ENCODE measurements around the gene CAVIN1. TPM values are rescaled to one million over a fixed set of nuclear protein-coding genes. Genes with fewer than 3 reads are reported as not detected.
"Not testable (repeated sequence)": the region's sequence is repeated elsewhere in the genome, so short reads cannot be mapped to it uniquely, and the experiment has no call there.

The CAVIN1 gene
- total RNA-seq, 1 donor from 2014 or later = 12.3 TPM

DNA sequence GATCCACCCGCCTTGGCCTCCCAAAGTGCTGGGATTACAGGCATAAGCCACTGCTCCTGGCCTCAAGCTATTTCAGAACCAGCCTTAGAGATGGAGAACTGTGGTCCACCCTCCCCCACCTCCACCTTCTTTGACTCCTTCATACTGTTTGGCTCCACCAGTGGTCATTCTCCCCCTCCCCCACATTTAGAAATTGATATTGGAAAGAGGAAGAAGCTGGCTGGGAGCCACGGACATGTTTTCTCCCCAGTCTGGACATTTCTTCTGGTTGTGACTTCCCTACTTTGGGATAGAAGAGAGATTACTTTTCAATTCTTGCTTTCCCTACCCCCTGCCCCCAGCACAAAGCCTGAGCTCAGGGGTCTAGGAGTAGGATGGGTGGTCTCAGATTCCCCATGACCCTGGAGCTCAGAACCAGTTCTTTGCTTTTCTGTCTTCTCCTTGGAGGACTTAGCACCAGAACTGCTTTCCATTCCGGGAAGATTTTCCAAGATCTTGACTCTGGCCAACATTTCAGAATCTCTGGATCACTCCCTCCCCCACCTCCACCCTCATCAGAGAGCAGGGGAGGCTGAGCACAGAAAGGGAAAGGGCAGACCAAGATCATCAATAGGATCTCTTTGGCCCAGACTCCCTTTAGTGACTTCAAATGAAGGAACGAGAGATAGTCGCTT is 16.3 kb downstream of the CAVIN1 start:
- ATAC-seq (no peak), DNase-seq (ENCODE audit: low spot score) (no peak)

DNA sequence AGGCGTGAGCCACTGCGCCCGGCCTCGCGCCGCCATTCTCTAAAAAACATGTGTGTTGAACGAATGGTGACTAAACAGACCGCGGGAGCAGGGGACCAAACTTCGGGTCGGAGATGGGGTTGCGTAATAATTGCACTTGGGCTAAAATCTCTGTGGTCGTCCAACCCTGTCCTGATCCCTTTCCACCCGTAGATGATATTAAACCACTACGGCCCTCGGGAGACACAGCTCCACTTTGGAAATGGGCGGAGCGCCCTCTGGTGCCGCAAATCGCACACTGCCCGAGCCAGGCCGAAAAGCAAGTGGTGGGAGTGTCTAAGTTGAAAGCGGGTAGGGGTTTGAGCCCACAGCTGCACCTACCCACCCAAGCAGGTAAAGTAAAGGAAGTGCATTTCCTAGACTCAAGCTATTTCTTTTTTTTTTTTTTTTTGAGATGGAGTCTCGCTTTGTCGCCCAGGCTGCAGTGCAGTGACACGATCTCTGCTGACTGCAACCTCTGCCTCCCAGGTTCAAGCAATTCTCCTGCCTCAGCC is 17.0 kb downstream of the CAVIN1 start:
- peak; percentile 80 for ATAC-seq
- DNase-seq (ENCODE audit: low spot score) = peak; percentile 84

DNA sequence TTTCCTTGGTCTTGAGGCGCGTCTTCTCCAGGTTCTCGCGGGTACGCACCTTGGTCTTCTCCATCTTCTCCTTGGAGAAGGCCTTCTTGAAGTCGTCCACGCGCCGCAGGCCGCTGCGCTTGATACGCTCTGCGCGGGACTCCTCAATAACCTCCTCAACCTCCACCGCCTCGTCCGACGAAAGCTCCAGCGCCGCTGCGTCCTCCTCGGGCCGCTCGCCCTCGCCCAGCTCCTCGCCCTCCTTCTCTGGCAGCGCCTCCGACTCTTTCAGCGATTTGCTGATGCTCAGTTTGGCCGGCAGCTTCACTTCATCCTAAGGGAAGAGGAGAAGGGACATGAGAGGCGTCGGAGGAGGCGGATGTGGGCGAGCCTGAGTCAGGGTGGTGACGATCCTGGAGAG is 18.0 kb downstream of the CAVIN1 start:
- no peak for DNase-seq (ENCODE audit: low spot score)
- no peak for ATAC-seq

GRCh38 chr17:42404326-42405055 is 18.6 kb downstream of the CAVIN1 start:
- no peak for ATAC-seq
- DNase-seq (ENCODE audit: low spot score) = no peak

DNA sequence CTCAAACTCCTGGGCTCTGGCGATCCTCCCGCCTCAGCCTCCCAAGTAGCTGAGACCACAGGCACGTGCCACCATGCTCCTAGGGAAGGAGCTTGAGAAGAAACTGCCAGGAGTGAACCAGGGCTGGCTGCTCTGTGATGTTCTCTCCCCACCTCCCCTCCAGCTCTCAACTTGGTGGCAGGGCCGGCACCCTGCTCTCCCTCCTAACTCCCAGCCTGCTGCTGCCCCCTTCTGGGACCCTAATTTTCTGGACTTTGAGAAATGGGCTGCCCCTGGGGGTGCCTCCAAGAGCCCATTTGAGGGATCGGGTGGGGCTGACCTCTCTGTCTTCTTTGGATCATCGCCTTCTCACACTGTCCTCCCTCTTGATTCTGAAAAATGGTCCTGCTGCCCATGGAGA is 19.9 kb downstream of the CAVIN1 start:
- no peak for DNase-seq (ENCODE audit: low spot score)
- ATAC-seq = no peak

DNA sequence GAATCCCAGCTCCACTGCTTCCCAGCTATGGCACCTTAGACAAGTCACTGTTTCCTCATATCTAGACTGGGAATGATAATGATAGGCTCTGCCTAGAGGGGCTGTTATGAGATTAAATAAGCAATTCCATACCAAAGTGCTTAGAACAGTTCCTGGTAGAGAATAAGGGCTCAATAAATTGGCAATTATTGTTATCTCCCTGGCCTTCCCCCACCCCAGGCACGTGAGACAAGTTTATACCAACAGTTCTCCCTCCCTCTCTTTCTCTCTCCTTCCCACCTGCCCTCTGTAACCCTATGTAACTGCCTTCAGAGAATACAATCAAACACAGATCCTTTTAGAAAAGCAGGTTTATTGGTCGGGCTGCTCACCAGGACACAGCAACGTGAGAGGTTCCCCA is 20.9 kb downstream of the CAVIN1 start:
- ATAC-seq (no peak), DNase-seq (ENCODE audit: low spot score) (no peak)

GRCh38 chr17:42400844-42401375 is 22.1 kb downstream of the CAVIN1 start:
- ATAC-seq; DNase-seq (ENCODE audit: low spot score): not testable (repeated sequence)

GRCh38 chr17:42399948-42400843 is 22.9 kb downstream of the CAVIN1 start:
- DNase-seq (ENCODE audit: low spot score) (no peak), ATAC-seq (peak; percentile 73)

DNA sequence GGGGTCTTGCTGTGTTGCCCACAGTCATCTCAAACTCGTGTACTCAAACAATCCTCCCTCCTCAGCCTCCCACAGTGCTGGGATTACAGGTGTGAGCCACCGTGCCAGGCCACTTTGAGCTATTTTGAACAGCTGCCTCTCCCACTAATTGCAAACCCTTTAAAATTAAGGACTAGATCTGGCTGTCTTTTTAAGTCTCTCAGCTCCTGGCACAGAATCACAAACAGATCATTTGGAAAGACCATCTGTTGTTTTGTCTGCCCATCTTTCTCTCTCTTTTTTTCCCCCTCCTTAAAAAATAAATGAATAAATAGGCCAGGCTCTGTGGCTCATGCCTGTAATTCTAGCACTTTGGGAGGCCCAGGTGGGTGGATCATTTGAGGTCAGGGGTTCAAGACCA is 23.9 kb downstream of the CAVIN1 start:
- DNase-seq (ENCODE audit: low spot score) (no peak), ATAC-seq (no peak)

DNA sequence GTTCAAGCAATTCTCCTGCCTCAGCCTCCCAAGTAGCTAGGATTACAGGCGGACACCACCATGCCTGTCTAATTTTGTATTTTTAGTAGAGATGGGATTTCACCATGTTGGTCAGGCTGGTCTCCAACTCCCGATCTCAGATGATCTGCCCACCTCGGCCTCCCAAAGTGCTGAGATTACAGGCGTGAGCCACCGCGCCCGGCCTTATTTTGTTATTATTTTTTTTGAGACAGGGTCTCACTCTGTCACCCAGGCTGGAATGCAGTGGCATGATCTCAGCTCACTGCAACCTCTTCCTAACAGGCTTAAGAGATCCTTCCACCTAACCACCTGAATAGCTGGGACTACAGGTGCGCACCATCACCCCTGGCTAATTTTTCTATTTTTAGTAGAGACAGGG is 27.5 kb downstream of the CAVIN1 start:
- DNase-seq (ENCODE audit: low spot score); ATAC-seq: not testable (repeated sequence)

GRCh38 chr17:42394838-42395237 is 28.2 kb downstream of the CAVIN1 start:
- DNase-seq (ENCODE audit: low spot score) (no peak), ATAC-seq (no peak)

GRCh38 chr17:42392692-42393415 is 30.2 kb downstream of the CAVIN1 start:
- no peak for ATAC-seq
- no peak for DNase-seq (ENCODE audit: low spot score)

DNA sequence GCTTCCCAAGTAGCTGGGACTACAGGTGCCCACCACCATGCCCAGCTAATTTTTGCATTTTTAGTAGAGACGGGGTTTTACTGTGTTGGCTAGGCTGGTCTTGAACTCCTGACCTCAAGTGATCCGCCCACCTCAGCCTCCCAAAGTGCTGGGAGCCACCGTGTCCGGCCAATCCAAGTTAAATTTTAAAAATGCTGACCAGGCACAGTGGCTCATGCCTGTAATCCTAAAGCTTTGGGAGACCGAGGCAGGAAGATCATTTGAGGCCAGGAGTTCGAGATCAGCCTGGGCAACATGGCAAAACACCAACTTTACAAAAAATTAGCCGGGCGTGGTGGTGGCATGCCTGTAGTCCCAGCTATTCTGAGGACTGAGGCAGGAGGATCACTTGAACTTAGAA is 31.6 kb downstream of the CAVIN1 start:
- ATAC-seq; DNase-seq (ENCODE audit: low spot score): not testable (repeated sequence)

DNA sequence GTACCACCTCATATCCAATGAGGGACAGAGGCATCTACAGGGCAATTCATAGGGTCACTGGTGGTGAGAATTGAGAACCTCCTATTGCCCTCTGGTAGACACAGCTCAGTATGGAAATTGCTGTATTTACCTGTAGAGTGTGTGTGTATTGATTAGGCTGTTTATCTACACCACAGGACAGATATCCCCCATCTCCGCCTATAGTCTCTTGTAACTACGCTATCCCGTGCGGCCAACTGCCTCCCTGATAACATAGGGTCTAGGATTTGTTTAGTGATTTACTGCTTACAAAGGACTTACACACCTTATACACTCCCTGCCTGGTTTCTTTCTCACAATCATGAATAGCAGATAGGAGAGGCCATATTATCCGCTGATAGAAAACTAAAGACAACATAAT is 33.2 kb downstream of the CAVIN1 start:
- ATAC-seq (no peak), DNase-seq (ENCODE audit: low spot score) (no peak)

- ATAC-seq = peak; percentile 2
- no peak for DNase-seq (ENCODE audit: low spot score)
Observed at GRCh38 chr17:42389135-42389417, 34.0 kb downstream of the CAVIN1 start.

GRCh38 chr17:42388381-42389134 is 34.5 kb downstream of the CAVIN1 start, which contains the start of gene STAT3:
TSS of gene STAT3 (minus strand) at chr17:42388442. CDS start at chr17:42348516, 39,926 bp downstream.
- DNase-seq (ENCODE audit: low spot score) = peak; percentile 100
- ATAC-seq = peak; percentile 90

DNA sequence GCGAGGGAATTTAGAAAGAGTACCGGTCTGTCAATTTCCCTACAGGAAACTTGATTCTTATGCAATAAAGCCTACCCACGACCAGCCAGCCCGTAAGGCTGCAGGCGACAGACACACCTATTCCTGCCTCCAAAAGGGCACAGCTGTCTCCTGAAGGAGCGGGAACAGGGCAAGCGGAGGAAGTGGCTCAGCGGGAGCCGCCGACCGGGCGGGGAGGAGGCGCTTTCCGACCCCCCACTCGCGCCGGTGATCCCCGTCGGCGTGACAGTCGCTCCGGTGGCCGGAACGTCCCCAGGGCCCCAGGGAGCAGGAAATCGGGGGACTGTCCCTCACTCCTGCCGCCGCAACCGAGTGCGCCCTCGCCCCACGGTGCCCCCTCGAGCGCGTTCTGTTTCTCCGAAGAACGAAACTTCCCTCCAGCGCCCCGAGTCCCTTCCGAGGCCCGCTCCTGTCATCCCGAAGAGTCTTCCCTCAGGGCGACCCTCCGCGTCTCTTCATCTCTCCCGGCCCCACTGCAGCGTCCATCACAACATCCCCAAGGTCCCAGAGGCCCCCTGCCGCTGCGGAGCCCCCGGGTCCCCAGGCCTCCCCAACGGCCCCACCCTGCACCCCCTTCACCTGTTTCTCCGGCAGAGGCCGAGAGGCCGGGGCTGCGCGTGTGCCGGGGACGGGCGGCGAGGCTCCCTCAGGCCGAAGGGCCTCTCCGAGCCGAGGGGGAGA is 35.2 kb downstream of the CAVIN1 start:
- ATAC-seq (peak; percentile 39), DNase-seq (ENCODE audit: low spot score) (peak; percentile 64)

DNA sequence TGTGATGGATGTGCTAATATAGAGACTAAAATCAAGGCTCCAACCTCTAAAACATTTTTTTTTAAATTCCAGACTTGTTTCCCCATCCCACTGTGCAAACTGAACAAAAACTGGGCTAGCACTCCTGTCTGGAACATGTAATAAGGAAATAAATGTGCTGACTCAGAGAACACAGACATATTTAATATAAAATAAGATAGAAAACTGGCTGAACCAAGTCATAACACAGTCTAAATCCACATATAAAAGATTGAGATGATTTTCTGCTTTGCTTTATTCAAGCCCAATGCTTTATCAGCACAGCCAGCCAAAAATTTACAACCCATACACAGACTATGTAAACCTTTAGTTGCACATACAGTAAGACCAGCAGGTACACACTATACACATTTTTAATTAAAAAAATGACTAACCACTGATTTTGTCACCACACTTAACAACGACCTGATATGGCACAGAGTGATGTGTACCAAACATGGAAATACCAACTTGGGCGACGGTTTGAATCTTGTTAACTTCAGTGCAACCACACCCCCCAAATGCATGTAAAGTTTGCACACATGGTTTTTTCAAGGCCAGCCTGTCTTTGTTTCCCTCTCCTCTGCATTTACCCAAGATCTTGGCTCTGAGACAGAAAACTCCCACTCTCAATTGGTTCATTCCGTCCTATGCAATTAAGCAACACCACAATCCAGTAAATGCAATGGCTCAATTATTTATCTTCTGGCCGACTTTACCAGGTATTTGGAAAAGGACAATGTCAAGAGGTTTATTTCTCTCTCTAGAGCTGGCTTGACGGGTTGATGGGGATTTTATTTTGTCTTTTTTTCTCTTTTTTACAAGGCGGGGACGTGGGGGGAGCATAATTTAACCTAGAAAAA is 36.0 kb downstream of the CAVIN1 start:
- ATAC-seq (peak; percentile 2), DNase-seq (ENCODE audit: low spot score) (no peak)
